Measurements from ENCODE around the gene CA12.

Gene CA12

DNA sequence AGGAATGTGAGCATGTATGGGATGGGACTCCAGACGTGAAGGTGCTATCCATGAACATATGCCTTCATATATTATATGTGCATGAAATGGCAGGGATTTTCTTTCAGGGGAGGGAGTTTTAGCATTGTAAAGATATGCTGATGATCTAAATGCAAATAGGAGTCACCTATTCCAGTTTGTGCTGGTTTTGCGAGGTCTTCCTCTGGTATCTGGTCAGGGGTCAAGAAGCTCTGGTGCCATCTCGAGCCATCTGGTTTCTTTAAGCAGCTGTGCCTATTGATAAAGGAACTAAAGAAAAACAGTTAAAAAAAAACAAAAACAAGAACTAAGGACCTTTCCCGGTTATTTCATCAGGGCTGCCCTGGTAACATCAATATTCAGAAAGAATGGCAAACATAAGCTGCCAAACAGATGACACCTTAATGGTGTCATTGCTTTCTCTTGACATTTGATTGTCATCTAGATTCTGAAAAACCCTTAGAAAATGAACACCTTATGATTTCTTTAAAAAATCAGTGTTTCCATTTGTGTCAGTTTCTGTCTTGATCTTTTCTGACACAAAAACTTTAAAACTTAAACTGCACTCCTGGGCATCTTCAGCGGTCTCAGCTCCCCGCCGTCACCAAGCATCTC, 81.6 kb downstream of the CA12 start:
- TF ChIP-seq, protein P1, sequence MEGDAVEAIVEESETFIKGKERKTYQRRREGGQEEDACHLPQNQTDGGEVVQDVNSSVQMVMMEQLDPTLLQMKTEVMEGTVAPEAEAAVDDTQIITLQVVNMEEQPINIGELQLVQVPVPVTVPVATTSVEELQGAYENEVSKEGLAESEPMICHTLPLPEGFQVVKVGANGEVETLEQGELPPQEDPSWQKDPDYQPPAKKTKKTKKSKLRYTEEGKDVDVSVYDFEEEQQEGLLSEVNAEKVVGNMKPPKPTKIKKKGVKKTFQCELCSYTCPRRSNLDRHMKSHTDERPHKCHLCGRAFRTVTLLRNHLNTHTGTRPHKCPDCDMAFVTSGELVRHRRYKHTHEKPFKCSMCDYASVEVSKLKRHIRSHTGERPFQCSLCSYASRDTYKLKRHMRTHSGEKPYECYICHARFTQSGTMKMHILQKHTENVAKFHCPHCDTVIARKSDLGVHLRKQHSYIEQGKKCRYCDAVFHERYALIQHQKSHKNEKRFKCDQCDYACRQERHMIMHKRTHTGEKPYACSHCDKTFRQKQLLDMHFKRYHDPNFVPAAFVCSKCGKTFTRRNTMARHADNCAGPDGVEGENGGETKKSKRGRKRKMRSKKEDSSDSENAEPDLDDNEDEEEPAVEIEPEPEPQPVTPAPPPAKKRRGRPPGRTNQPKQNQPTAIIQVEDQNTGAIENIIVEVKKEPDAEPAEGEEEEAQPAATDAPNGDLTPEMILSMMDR (IDR thresholded peaks at IDR 0.05; ENCODE audit: low read depth, low read length, missing control alignments), result no peak
- no peak overlapping the region for H3K4me3 ChIP-seq (ENCODE audit: low read depth, low read length)
- no peak for DNase-seq (ENCODE audit: low read depth)

DNA sequence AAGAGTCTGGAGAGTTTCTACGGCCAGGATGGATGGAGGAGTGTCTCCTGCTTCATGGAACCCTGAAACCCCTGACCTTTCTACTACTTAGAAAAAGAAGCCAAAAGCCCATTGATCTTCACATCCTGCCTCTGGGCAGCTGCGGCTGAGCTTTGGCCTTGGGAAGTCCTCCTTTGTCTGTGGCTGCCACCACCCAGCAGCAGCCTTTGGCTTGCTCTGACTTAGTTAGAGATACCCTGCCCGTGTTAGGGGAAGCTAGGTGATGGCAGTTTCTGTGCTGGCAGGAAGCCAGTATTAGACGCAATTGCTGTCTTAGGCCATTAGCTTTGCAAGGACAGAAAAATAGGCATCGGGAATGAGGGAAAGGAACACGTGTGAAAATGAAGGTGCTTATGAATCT, 85.5 kb downstream of the CA12 start:
- no peak for DNase-seq (ENCODE audit: low read depth)
- no peak overlapping the region for H3K4me3 ChIP-seq (ENCODE audit: low read depth, low read length)
- TF ChIP-seq, protein P1 (IDR thresholded peaks at IDR 0.05; ENCODE audit: low read depth, low read length, missing control alignments), result no peak

DNA sequence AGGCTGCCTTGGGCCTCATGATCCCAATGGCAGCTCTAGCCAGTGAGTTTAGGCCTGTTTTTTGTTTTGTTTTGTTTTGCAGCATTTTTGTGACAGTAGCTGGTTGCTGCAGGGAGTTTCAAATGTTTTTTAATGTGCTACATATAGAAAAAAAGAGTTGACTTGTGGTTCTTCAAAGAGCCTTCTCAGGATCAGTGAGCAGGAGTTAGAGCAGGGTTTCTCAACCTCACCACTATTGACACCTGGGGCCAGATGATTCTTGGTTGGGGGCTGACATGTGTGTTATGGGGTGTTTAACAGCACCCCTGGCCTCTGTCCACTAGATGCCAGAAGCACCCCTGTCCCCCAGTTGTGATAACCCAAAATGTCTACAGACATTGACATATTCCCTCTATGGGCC, 86.3 kb downstream of the CA12 start:
- TF ChIP-seq, protein P1 (IDR thresholded peaks at IDR 0.05; ENCODE audit: low read depth, low read length, missing control alignments), result no peak
- no peak for DNase-seq (ENCODE audit: low read depth)
- H3K4me3 ChIP-seq (ENCODE audit: low read depth, low read length), result no peak overlapping the region

GRCh38 chr15:63294359-63294758, 87.3 kb downstream of the CA12 start:
- TF ChIP-seq, protein P1 (IDR thresholded peaks at IDR 0.05; ENCODE audit: low read depth, low read length, missing control alignments), result no peak
- no peak for DNase-seq (ENCODE audit: low read depth)
- H3K4me3 ChIP-seq (ENCODE audit: low read depth, low read length), result no peak overlapping the region

DNA sequence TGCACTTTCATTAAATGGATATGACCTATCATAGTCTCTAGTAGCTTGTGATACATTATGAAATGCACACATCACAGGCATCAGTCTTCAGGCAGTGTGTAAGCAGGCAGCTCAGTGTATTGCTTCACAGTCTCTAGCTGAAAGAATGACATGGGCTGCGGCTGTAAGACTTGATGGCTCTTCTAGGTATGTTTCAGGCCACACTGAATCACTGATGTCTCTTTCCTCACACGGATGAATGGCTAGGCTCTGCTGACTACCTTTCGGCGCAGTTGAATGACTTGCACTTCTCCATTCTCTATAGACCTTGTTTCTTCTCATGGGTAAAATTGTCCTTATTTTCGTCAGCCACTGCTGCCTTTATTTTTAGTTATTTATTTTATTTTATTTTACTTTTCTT, 88.9 kb downstream of the CA12 start:
- H3K4me3 ChIP-seq (ENCODE audit: low read depth, low read length), result no peak overlapping the region
- TF ChIP-seq, protein P1 (IDR thresholded peaks at IDR 0.05; ENCODE audit: low read depth, low read length, missing control alignments), result no peak
- no peak for DNase-seq (ENCODE audit: low read depth)

DNA sequence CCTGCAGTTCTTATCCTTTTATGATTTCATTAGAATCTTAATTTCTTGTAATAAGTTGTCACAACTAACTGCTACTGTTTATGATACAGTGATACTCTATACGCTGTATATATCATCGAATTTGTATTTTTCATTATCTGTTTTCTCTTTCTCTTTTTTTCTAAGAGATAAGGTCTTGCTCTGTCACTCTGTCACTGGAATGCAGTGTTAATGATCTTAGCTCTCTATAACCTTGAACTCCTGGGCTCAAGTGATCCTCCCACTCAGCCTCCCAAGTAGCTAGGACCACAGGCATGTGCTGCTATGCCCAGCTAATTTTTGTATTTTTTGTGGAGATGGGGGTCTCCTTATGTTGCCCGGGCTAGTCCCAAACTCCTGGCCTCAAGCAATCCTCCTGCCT, 89.4 kb downstream of the CA12 start:
- TF ChIP-seq, protein P1 (IDR thresholded peaks at IDR 0.05; ENCODE audit: low read depth, low read length, missing control alignments), result no peak
- no peak for DNase-seq (ENCODE audit: low read depth)
- H3K4me3 ChIP-seq (ENCODE audit: low read depth, low read length), result no peak overlapping the region

- TF ChIP-seq, protein P1 (IDR thresholded peaks at IDR 0.05; ENCODE audit: low read depth, low read length, missing control alignments), result no peak
- no peak overlapping the region for H3K4me3 ChIP-seq (ENCODE audit: low read depth, low read length)
- DNase-seq (ENCODE audit: low read depth), result no peak
Observed at GRCh38 chr15:63291507-63291906, 90.1 kb downstream of the CA12 start.

Data from GM12864 (cell line).